Measurements from ENCODE around the gene SHKBP1. TPM values are rescaled to one million over a fixed set of nuclear protein-coding genes. Genes with fewer than 3 reads are reported as not detected.

SHKBP1 gene
- total RNA-seq, 1 donor from 2014 or later, result 14.8 TPM

DNA sequence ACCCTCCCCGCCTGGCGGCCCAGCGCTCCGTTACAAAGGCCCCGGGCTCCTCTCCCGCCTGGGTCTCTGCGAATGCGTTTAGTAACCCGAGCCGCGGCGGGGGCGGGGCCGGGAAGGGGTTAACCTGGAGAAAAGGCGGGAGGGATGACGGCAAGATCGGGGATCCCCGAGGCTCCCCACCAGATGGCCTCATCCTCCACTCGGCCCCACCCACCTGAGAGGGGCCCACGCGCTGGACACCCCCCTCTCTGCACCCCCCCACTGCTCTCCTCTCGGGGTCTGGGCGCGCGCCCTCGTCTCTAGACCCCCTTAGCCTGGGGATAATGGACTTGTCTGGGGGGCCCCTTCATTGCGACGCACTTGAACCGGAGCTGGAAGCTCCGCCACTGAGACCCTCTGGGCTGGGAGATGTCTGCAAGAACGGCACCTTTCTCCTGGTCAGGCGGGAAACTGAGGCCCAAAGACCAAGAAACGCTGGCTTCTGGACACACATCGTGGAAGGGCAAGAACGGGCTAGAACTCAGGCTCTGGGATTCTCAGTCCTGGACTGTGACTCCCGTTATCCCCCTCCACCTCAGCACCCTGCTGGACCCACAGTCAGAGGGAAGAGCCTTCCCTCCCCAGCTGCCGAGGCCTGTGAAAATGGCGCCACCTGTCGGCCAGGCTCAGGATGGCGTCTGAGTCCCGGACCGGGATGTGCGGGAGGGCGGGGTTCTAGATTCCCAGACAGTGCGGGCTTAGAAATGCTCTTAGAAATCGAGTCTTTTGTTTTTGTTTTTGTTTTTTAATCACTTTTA is 21.6 kb downstream of the SHKBP1 start:
- Histone ChIP-seq H3K27me3 (ENCODE audit: low read depth) (peaks cover 35% of the 10 kb centered on the region), H3K9me3 (replicated peaks) (no peaks in the 10 kb centered on the region)

DNA sequence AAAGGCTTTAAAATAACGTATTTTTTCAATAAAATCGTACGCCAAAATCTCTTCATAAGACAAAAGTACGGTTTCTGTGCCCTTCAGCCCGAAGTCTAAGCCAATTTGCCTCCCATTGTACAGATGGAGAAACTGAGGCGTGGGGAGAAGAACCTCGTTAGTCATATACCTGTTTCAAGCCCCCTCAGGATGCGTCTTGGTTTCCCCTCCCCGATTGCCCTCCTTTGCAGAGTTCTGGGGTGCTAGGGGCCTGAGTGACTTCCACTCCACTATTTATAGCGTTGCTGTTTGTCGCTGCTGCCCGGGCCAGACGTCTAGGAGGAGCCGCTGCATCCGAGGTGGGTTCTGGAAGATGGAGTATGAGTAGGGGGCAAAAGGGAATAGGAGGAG is 22.2 kb downstream of the SHKBP1 start:
- Histone ChIP-seq H3K36me3 (no peaks in the 10 kb centered on the region), H3K27me3 (ENCODE audit: low read depth) (peaks cover 35% of the 10 kb centered on the region), H3K4me1 (peaks cover 68% of the 10 kb centered on the region), H3K4me3 (peak overlapping the region; percentile 85), H3K27ac (replicated peaks) (peak overlapping the region; percentile 93), H3K9me3 (replicated peaks) (no peaks in the 10 kb centered on the region)
- no peak for DNase-seq
- TF ChIP-seq, protein P1, sequence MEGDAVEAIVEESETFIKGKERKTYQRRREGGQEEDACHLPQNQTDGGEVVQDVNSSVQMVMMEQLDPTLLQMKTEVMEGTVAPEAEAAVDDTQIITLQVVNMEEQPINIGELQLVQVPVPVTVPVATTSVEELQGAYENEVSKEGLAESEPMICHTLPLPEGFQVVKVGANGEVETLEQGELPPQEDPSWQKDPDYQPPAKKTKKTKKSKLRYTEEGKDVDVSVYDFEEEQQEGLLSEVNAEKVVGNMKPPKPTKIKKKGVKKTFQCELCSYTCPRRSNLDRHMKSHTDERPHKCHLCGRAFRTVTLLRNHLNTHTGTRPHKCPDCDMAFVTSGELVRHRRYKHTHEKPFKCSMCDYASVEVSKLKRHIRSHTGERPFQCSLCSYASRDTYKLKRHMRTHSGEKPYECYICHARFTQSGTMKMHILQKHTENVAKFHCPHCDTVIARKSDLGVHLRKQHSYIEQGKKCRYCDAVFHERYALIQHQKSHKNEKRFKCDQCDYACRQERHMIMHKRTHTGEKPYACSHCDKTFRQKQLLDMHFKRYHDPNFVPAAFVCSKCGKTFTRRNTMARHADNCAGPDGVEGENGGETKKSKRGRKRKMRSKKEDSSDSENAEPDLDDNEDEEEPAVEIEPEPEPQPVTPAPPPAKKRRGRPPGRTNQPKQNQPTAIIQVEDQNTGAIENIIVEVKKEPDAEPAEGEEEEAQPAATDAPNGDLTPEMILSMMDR (IDR thresholded peaks at IDR 0.05; ENCODE audit: borderline replicate concordance), result no peak
- intact Hi-C loops (cut with micrococcal nuclease), result loop anchor here (5.0 kb wide), 1 partner anchor 72 kb away; no protein-coding TSS in a partner anchor

More for the DNA sequence above, 21.6 kb downstream of the SHKBP1 start:
- intact Hi-C loops (cut with micrococcal nuclease), result loop anchor here (5.0 kb wide), 1 partner anchor 71 kb away; no protein-coding TSS in a partner anchor
- H3K36me3 ChIP-seq, result no peaks in the 10 kb centered on the region
- TF ChIP-seq, protein P1 (IDR thresholded peaks at IDR 0.05; ENCODE audit: borderline replicate concordance), result peak; percentile 97
- peak overlapping the region; percentile 93 for H3K27ac ChIP-seq (replicated peaks)
- peak overlapping the region; percentile 58 for H3K4me3 ChIP-seq
- peaks cover 63% of the 10 kb centered on the region for H3K4me1 ChIP-seq
- DNase-seq, result peak; percentile 89

DNA sequence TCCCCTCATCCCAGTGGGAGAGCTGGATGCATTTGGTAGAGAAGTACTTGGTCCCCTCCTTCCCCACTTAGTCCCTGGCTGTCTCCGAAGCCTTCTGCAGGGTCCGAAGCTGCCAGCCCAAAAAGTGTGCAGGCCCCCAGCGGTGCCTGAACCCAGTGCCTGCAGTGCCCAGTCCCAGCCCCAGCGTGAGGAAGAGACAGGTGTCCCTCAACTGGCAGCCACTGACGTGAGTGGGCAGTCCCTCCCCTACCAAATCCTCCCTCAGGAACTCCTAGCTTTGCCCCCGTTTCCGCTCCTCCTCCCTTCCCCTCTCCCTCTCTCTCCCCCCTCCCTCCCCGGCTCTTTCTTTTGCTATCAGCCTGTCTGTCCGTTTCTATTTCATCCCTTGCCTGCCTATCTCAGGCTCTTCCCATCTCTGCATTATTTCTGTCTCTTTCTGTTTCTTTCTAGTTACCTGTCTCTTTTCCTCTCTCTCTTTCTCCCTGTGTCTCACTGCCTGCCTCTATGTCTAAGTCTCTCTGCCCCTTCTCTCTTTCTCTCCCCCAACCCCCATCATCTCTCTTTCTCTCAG is 22.7 kb downstream of the SHKBP1 start:
- H3K9me3 ChIP-seq (replicated peaks), result no peaks in the 10 kb centered on the region
- H3K27ac ChIP-seq (replicated peaks), result peak overlapping the region; percentile 93
- H3K4me1 ChIP-seq, result peaks cover 73% of the 10 kb centered on the region
- H3K27me3 ChIP-seq (ENCODE audit: low read depth), result peaks cover 35% of the 10 kb centered on the region
- no peak for DNase-seq
- TF ChIP-seq, protein P1 (IDR thresholded peaks at IDR 0.05; ENCODE audit: borderline replicate concordance), result no peak
- no peaks in the 10 kb centered on the region for H3K36me3 ChIP-seq
- intact Hi-C loops (cut with micrococcal nuclease), result loop anchor here (5.0 kb wide), 1 partner anchor 72 kb away; no protein-coding TSS in a partner anchor
- peak overlapping the region; percentile 85 for H3K4me3 ChIP-seq

DNA sequence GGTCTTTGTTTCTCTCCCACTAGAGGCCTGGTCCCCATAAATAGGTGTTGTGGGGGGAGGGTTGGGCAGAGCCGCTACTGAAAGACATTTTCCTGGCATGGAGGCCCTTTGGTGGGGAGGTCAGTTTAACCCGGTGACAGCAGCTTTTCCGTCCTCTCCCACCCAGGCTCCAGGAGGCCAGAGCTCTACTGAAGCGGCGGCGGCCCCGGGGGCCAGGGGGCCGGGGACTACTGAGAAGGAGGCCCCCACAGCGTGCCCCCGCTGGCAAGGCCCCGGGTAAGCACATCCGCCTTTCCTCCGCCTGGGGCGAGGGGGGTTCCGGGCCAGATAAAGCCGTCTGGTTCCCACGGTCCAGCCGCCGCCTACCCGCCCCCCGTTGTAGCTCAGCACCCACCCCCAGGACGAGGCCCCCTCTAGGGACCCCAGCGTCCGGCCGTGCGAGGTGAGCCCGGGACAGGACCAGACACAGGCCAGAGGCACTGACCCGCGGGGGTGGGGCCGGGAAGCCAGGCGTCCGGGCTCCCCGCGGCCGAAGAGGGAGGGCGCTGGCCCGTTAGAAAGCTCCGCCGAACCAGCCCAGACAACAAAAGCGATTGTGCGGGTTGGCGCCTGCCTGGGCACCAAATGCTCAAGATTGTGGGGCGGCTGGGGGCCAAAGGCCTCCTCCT is 23.4 kb downstream of the SHKBP1 start:
- TF ChIP-seq, protein P1 (IDR thresholded peaks at IDR 0.05; ENCODE audit: borderline replicate concordance), result no peak
- H3K27me3 ChIP-seq (ENCODE audit: low read depth), result peaks cover 34% of the 10 kb centered on the region
- H3K4me3 ChIP-seq, result peak overlapping the region; percentile 85
- H3K36me3 ChIP-seq, result no peaks in the 10 kb centered on the region
- peak overlapping the region; percentile 93 for H3K27ac ChIP-seq (replicated peaks)
- H3K4me1 ChIP-seq, result peaks cover 79% of the 10 kb centered on the region
- H3K9me3 ChIP-seq (replicated peaks), result no peaks in the 10 kb centered on the region
- DNase-seq, result peak; percentile 60
- intact Hi-C loops (cut with micrococcal nuclease), result loop anchor here (5.0 kb wide), 1 partner anchor 73 kb away; no protein-coding TSS in a partner anchor

DNA sequence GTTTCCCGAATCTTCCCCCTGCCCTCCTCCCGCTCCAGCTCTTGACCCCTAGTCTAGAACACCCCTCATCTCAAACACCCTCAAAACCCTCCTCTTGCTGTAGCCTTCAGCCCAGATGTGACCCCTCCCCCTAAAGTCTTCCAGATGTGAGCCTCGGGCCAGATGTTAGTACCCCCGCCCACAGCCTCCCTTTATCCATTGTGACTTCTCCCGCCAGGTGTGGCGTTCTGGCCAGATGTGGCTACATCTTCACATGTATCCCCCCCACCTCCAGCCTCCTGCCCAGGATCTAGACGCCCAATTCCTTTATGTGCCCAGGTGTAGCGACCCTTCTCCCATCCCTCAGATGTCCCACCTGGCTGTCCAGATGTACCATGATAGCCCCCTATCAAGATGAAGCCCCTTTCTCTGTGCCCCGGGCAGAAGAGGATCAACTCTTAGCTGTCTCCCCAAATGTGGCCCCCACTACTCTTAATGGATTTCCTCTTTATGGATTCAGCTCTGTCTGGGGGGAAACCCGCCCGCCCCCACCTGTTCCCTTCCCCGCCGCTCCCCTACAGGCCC is 24.0 kb downstream of the SHKBP1 start:
- TF ChIP-seq, protein P1 (IDR thresholded peaks at IDR 0.05; ENCODE audit: borderline replicate concordance), result no peak
- peaks cover 85% of the 10 kb centered on the region for H3K4me1 ChIP-seq
- H3K4me3 ChIP-seq, result peak overlapping the region; percentile 85
- H3K9me3 ChIP-seq (replicated peaks), result no peaks in the 10 kb centered on the region
- intact Hi-C loops (cut with micrococcal nuclease), result no loop called here
- peaks cover 28% of the 10 kb centered on the region for H3K27me3 ChIP-seq (ENCODE audit: low read depth)
- no peaks in the 10 kb centered on the region for H3K36me3 ChIP-seq
- no peak for DNase-seq
- peak overlapping the region; percentile 93 for H3K27ac ChIP-seq (replicated peaks)
